GM19455 (cell line): ENCODE results near the gene MYL3.
"Not testable (repeated sequence)": the region's sequence is repeated elsewhere in the genome, so short reads cannot be mapped to it uniquely, and the experiment has no call there.

ENCODE experiments used
- ATAC-seq: cut with Tn5 transposase; IDR thresholded peaks from one replicate; pipeline ENCODE4 v1.9.1; 2021; ENCODE audit not compliant: unreplicated experiment

The MYL3 gene

GRCh38 chr3:46831316-46831715 lies 31.9 kb downstream of the MYL3 start:
- ATAC-seq, result no peak

GRCh38 chr3:46830801-46831200 lies 32.4 kb downstream of the MYL3 start:
- ATAC-seq, result no peak

GRCh38 chr3:46829699-46830208 lies 33.5 kb downstream of the MYL3 start:
- peak; percentile 76 for ATAC-seq

- ATAC-seq, result no peak
Measured at GRCh38 chr3:46825450-46825849, 37.8 kb downstream of the MYL3 start.

- ATAC-seq, result no peak
Measured at GRCh38 chr3:46824211-46824970, 38.9 kb downstream of the MYL3 start.

- not testable (repeated sequence) for ATAC-seq
Measured at GRCh38 chr3:46823314-46823713, 39.9 kb downstream of the MYL3 start.

- ATAC-seq, result no peak
Measured at GRCh38 chr3:46821553-46821952, 41.7 kb downstream of the MYL3 start.

- ATAC-seq, result no peak
Measured at GRCh38 chr3:46820852-46821251, 42.4 kb downstream of the MYL3 start.

- ATAC-seq, result no peak
Measured at GRCh38 chr3:46812237-46812791, 50.9 kb downstream of the MYL3 start.

- ATAC-seq, result no peak
Measured at GRCh38 chr3:46811615-46812236, 51.5 kb downstream of the MYL3 start.

GRCh38 chr3:46808766-46809165 lies 54.5 kb downstream of the MYL3 start:
- ATAC-seq, result not testable (repeated sequence)
